HEK293 (cell line): Measurements from ENCODE around the gene GTPBP3.

ENCODE experiments used
- CTCF ChIA-PET: fragments of 350-600 bp; formaldehyde crosslinking; extraction: SDS; loops from one replicate; lab custom pipeline; 2021; ENCODE audit warnings: antibody characterized with exemption; lab: Yijun Ruan, JAX
- POLR2A ChIA-PET: fragments of 300-600 bp; formaldehyde crosslinking; extraction: SDS; loops from one replicate; lab custom pipeline; 2020; ENCODE audit warnings: antibody characterized with exemption, inconsistent platforms; lab: Yijun Ruan, JAX
- H3K27ac ChIP-seq: fragments of 200-500 bp; sonication (Bioruptor generic); 2 replicates; pipeline ENCODE4 v1.5.1; 2014; ENCODE audit warnings: low read depth, low read length, control low read depth, inconsistent platforms; ENCODE audit errors: extremely low read depth
- H3K36me3 ChIP-seq, 2 experiments: fragments of 200-500 bp in 1 of 2; sonication (Bioruptor generic) in 1 of 2; 1 replicate in 1 of 2; 2 replicates in 1 of 2; pipeline ENCODE4 v1.5.1; 2014 to 2017; ENCODE audit warnings: inconsistent platforms in 2 of 2, low read length in 2 of 2; ENCODE audit not compliant: control insufficient read depth in 2 of 2, insufficient read depth in 1 of 2
- H3K4me1 ChIP-seq: fragments of 200-500 bp; sonication (Bioruptor generic); 2 replicates; pipeline ENCODE4 v1.5.1; 2014; ENCODE audit warnings: mild to moderate bottlenecking, low read length, inconsistent platforms; ENCODE audit not compliant: control insufficient read depth, insufficient read depth
- H3K4me3 ChIP-seq: 2 replicates; pipeline ENCODE4 v1.5.1; 2011; ENCODE audit warnings: low read depth, mild to moderate bottlenecking, control low read depth, low read length, moderate library complexity
- H3K9me3 ChIP-seq: fragments of 200-500 bp; sonication (Bioruptor generic); 2 replicates; pipeline ENCODE4 v1.5.1; 2014; ENCODE audit warnings: low read depth, low read length, inconsistent platforms; ENCODE audit not compliant: control insufficient read depth, insufficient read depth
- FEZF1 ChIP-seq: fragments of 450-650 bp; formaldehyde crosslinking; IDR thresholded peaks from 2 replicates; pipeline ENCODE4 v1.5.1; 2016; ENCODE audit warnings: missing biosample characterization, missing genetic modification characterization
- GLIS2 ChIP-seq: fragments of 450-650 bp; formaldehyde crosslinking; IDR thresholded peaks from 2 replicates; pipeline ENCODE4 v1.5.1; 2016; ENCODE audit warnings: missing biosample characterization, missing genetic modification characterization
- PRDM10 ChIP-seq: fragments of 450-650 bp; formaldehyde crosslinking; IDR thresholded peaks from 2 replicates; pipeline ENCODE4 v1.5.1; 2016; ENCODE audit warnings: missing biosample characterization, missing genetic modification characterization
- TSHZ1 ChIP-seq: fragments of 450-650 bp; formaldehyde crosslinking; IDR thresholded peaks from 2 replicates; pipeline ENCODE4 v1.5.1; 2016; ENCODE audit warnings: missing biosample characterization, missing genetic modification characterization, borderline replicate concordance
- ZFHX2 ChIP-seq: fragments of 450-650 bp; formaldehyde crosslinking; conservative IDR thresholded peaks from 2 replicates; pipeline ENCODE4 v1.5.1; 2016; ENCODE audit warnings: missing biosample characterization, missing genetic modification characterization
- ZNF26 ChIP-seq: fragments of 450-650 bp; formaldehyde crosslinking; IDR thresholded peaks from 2 replicates; pipeline ENCODE4 v1.5.1; 2016; ENCODE audit warnings: missing biosample characterization, missing genetic modification characterization
- ZNF335 ChIP-seq: fragments of 450-650 bp; formaldehyde crosslinking; conservative IDR thresholded peaks from 2 replicates; pipeline ENCODE4 v1.5.1; 2016; ENCODE audit warnings: missing biosample characterization, missing genetic modification characterization
- ZNF398 ChIP-seq: fragments of 450-650 bp; formaldehyde crosslinking; IDR thresholded peaks from 2 replicates; pipeline ENCODE4 v1.5.1; 2017; ENCODE audit warnings: missing biosample characterization, missing genetic modification characterization
- ZNF426 ChIP-seq: fragments of 450-650 bp; formaldehyde crosslinking; IDR thresholded peaks from 2 replicates; pipeline ENCODE4 v1.5.1; 2017; ENCODE audit warnings: missing biosample characterization, missing genetic modification characterization, mild to moderate bottlenecking, inconsistent platforms, moderate library complexity
- ZNF473 ChIP-seq: fragments of 450-650 bp; formaldehyde crosslinking; IDR thresholded peaks from 2 replicates; pipeline ENCODE4 v1.5.1; 2017; ENCODE audit warnings: missing biosample characterization, missing genetic modification characterization
- ZNF596 ChIP-seq: fragments of 450-650 bp; IDR thresholded peaks from 2 replicates; pipeline ENCODE4 v1.5.0; 2018; ENCODE audit warnings: missing biosample characterization, mild to moderate bottlenecking, missing genetic modification characterization, moderate library complexity
- ZNF658 ChIP-seq: fragments of 450-650 bp; formaldehyde crosslinking; IDR thresholded peaks from 2 replicates; pipeline ENCODE4; 2016; ENCODE audit warnings: missing biosample characterization, missing genetic modification characterization
- ZNF677 ChIP-seq: fragments of 450-650 bp; IDR thresholded peaks from 2 replicates; pipeline ENCODE4 v1.5.0; 2018; ENCODE audit warnings: missing biosample characterization, mild to moderate bottlenecking, missing genetic modification characterization, moderate library complexity
- ZSCAN16 ChIP-seq: fragments of 450-650 bp; formaldehyde crosslinking; IDR thresholded peaks from 2 replicates; pipeline ENCODE4 v1.5.1; 2016; ENCODE audit warnings: missing biosample characterization, missing genetic modification characterization

The GTPBP3 gene

GRCh38 chr19:17300992-17301619 is 36.2 kb upstream of the GTPBP3 start (continued):
- TF ChIP-seq ZNF473: no peak
- no peak for TF ChIP-seq ZNF398 (tag by site-specific recombination)
- TF ChIP-seq ZSCAN16 (tag by site-specific recombination): no peak
- no peak for TF ChIP-seq FEZF1 (tag by site-specific recombination)
- TF ChIP-seq TSHZ1: no peak
- no peak for TF ChIP-seq ZNF26 (tag by site-specific recombination)

- Histone ChIP-seq H3K4me1 (peaks cover 3% of the 10 kb centered on the region), H3K36me3 (peaks cover 0 to 28% of the 10 kb centered on the region in 2 experiments; a peak in 2 of 3 replicates), H3K9me3 (no peaks in the 10 kb centered on the region), H3K4me3 (peak overlapping the region; percentile 79)
- TF ChIP-seq ZNF426 (tag by site-specific recombination): no peak
- peak; percentile 40; the same call in 1 of the 2 replicates for TF ChIP-seq GLIS2 (tag by site-specific recombination)
- TF ChIP-seq ZNF658: no peak
- no peak for TF ChIP-seq ZNF596 (tag by site-specific recombination)
- TF ChIP-seq ZNF398 (tag by site-specific recombination): peak; percentile 82
- peak; percentile 99 for TF ChIP-seq PRDM10 (tag by site-specific recombination)
- no peak for TF ChIP-seq ZNF677 (tag by site-specific recombination)
- TF ChIP-seq TSHZ1: no peak
- peak; percentile 55 for TF ChIP-seq ZFHX2 (tag by site-specific recombination)
- TF ChIP-seq ZNF335 (tag by site-specific recombination): peak; percentile 92
- TF ChIP-seq, all 188 proteins: peak for 5
- ChIA-PET POLR2A (interaction anchor here (0.6 to 1.5 kb wide), 3 partner anchors 8 to 36 kb away, joined by 3 to 8 read pairs (median 4); no protein-coding TSS in a partner anchor), CTCF (interaction anchor here (0.6 to 1.6 kb wide), 4 partner anchors 9 to 127 kb away, joined by 3 to 6 read pairs (median 4); no protein-coding TSS in a partner anchor)
- peak overlapping the region; percentile 65 for H3K27ac ChIP-seq
Observed at GRCh38 chr19:17302391-17303166, 34.8 kb upstream of the GTPBP3 start.
